ENCODE results near the gene TCP10L.

Gene TCP10L

DNA sequence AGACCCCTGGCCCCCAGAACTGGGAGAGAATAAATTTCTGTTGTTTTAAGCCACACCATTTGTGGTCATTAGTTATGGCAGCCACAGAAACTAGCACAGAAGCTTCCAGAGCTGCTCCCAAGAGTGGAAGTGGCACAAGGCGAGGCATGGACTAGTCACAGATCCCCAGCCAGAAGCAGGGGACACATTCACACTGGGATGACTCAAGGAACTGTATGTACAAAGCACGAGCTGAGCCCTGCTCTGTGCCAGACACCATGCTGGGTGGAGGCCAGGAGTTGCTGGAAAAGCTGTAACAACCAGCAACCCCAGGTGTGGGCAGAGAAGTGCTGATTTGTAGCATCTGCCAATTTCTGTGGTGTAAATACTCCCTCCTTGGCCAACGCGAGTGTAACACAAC, 55.6 kb downstream of the TCP10L start:
- WGBS (ENCODE audit: insufficient coverage): 88% methylated on average over 2 of the region's 4 CpGs
- no peak overlapping the region for H3K27ac ChIP-seq (ENCODE audit: insufficient read depth in 1 of 2, low read depth in 1 of 2, low read length in 2 of 2, poor library complexity in 1 of 2, severe bottlenecking in 2 of 2)
- DNase-seq: no peak

GRCh38 chr21:32525282-32525681, 60.0 kb downstream of the TCP10L start:
- Histone ChIP-seq H3K27me3 (replicated peaks in 2 of 5; ENCODE audit: control insufficient read depth in 4 of 5, insufficient read depth in 5 of 5, low read length in 4 of 5) (no peaks in the 10 kb centered on the region), H3K27ac (ENCODE audit: insufficient read depth in 1 of 2, low read depth in 1 of 2, low read length in 2 of 2, poor library complexity in 1 of 2, severe bottlenecking in 2 of 2) (no peak overlapping the region), H3K4me1 (ENCODE audit: control extremely low read depth in 1 of 4, control insufficient read depth in 4 of 4, insufficient read depth in 4 of 4, low read length in 3 of 4) (no peaks in the 10 kb centered on the region), H3K9me3 (ENCODE audit: control extremely low read depth in 1 of 5, control insufficient read depth in 4 of 5, insufficient read depth in 2 of 5, low read depth in 1 of 5, low read length in 4 of 5) (peaks cover 0 to 6% (median 0%) of the 10 kb centered on the region in 5 experiments), H3K4me3 (ENCODE audit: control insufficient read depth in 1 of 7, extremely low read depth in 1 of 7, insufficient read depth in 4 of 7, low read depth in 2 of 7, low read length in 6 of 7) (no peak overlapping the region), H3K36me3 (ENCODE audit: control insufficient read depth in 4 of 4, insufficient read depth in 4 of 4, low read length in 3 of 4) (no peaks in the 10 kb centered on the region)
- ChIA-PET POLR2A (no interaction called here), CTCF (interaction anchor here (1.8 to 1.9 kb wide), 2 partner anchors 10 to 12 kb away, joined by 5 to 6 read pairs; no protein-coding TSS in a partner anchor)
- WGBS (ENCODE audit: insufficient coverage): 88% methylated on average over 4 of the region's 7 CpGs
- DNase-seq: no peak

More for the DNA sequence above, 55.6 kb downstream of the TCP10L start:
- H3K4me1 ChIP-seq (ENCODE audit: control extremely low read depth in 1 of 4, control insufficient read depth in 4 of 4, insufficient read depth in 4 of 4, low read length in 3 of 4): no peaks in the 10 kb centered on the region
- peaks cover 0 to 11% (median 2%) of the 10 kb centered on the region in 5 experiments for H3K9me3 ChIP-seq (ENCODE audit: control extremely low read depth in 1 of 5, control insufficient read depth in 4 of 5, insufficient read depth in 2 of 5, low read depth in 1 of 5, low read length in 4 of 5)
- no peak overlapping the region for H3K4me3 ChIP-seq (ENCODE audit: control insufficient read depth in 1 of 7, extremely low read depth in 1 of 7, insufficient read depth in 4 of 7, low read depth in 2 of 7, low read length in 6 of 7)
- ChIA-PET CTCF (no interaction called here), POLR2A (no interaction called here)
- H3K27me3 ChIP-seq (replicated peaks in 2 of 5; ENCODE audit: control insufficient read depth in 4 of 5, insufficient read depth in 5 of 5, low read length in 4 of 5): no peaks in the 10 kb centered on the region
- H3K36me3 ChIP-seq (ENCODE audit: control insufficient read depth in 4 of 4, insufficient read depth in 4 of 4, low read length in 3 of 4): no peaks in the 10 kb centered on the region

DNA sequence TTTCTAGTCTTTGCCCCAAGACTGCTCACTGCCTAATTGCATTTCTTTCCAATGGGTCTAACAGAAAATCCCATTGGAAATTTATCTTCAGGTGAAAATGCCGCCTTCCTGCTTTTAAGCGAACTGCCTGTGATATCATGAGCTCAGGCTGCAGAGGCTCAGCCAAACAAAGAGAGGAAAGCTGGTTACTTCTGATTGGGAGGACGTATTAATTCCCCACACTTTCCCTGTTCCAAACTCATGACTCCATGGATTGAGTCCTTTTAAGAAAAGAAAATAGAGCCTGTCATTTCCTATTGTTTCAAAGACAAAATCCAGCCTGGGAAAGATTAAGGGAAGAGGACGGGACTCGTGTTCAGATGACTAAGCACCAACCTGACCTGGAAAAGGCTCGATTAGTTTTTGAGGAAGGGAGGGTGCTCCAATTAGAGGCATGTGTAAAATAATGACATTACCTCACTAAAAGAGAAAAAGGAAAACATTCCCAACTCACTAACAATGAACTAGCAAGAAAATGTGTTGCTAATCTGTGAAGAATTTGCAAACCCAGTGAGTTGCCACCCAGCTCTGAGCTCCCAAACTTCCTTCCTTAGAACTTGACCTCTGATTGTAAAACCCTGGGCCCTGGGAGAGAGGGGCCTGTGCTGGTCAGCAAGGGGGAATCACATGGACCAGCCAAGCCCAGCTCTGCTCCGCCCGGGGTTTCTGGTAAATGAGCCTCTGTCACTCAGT, 61.2 kb downstream of the TCP10L start:
- Histone ChIP-seq H3K4me3 (ENCODE audit: control insufficient read depth in 1 of 7, extremely low read depth in 1 of 7, insufficient read depth in 4 of 7, low read depth in 2 of 7, low read length in 6 of 7) (no peak overlapping the region), H3K4me1 (ENCODE audit: control extremely low read depth in 1 of 4, control insufficient read depth in 4 of 4, insufficient read depth in 4 of 4, low read length in 3 of 4) (no peaks in the 10 kb centered on the region), H3K9me3 (ENCODE audit: control extremely low read depth in 1 of 5, control insufficient read depth in 4 of 5, insufficient read depth in 2 of 5, low read depth in 1 of 5, low read length in 4 of 5) (peaks cover 0 to 7% (median 1%) of the 10 kb centered on the region in 5 experiments), H3K36me3 (ENCODE audit: control insufficient read depth in 4 of 4, insufficient read depth in 4 of 4, low read length in 3 of 4) (no peaks in the 10 kb centered on the region), H3K27ac (ENCODE audit: insufficient read depth in 1 of 2, low read depth in 1 of 2, low read length in 2 of 2, poor library complexity in 1 of 2, severe bottlenecking in 2 of 2) (no peak overlapping the region), H3K27me3 (replicated peaks in 2 of 5; ENCODE audit: control insufficient read depth in 4 of 5, insufficient read depth in 5 of 5, low read length in 4 of 5) (no peaks in the 10 kb centered on the region)
- ChIA-PET POLR2A (no interaction called here), CTCF (interaction anchor here (1.9 kb wide), 1 partner anchor 13 kb away, joined by 5 read pairs; no protein-coding TSS in a partner anchor)
- DNase-seq: no peak
- 97% methylated on average over 5 of the region's 8 CpGs for WGBS (ENCODE audit: insufficient coverage)
